AG09309 (cell line): Measurements from ENCODE around the gene C3orf38.

Experiments
- DNase-seq: peaks from one replicate; pipeline ENCODE4 v3.0.0-alpha.2; 2010; ENCODE audit warnings: low read depth
- H3K4me3 ChIP-seq: 2 replicates; pipeline ENCODE4 v1.5.1; 2011; ENCODE audit warnings: mild to moderate bottlenecking, low read depth, low read length, moderate library complexity; ENCODE audit not compliant: control insufficient read depth
- TF ChIP-seq, protein P1 (sequence below): IDR thresholded peaks from 2 replicates; pipeline ENCODE4 v1.5.1; 2011; ENCODE audit warnings: mild to moderate bottlenecking, low read depth, low read length, inconsistent platforms; ENCODE audit not compliant: insufficient read depth, control insufficient read depth; ENCODE audit errors: missing control alignments

Gene C3orf38

DNA sequence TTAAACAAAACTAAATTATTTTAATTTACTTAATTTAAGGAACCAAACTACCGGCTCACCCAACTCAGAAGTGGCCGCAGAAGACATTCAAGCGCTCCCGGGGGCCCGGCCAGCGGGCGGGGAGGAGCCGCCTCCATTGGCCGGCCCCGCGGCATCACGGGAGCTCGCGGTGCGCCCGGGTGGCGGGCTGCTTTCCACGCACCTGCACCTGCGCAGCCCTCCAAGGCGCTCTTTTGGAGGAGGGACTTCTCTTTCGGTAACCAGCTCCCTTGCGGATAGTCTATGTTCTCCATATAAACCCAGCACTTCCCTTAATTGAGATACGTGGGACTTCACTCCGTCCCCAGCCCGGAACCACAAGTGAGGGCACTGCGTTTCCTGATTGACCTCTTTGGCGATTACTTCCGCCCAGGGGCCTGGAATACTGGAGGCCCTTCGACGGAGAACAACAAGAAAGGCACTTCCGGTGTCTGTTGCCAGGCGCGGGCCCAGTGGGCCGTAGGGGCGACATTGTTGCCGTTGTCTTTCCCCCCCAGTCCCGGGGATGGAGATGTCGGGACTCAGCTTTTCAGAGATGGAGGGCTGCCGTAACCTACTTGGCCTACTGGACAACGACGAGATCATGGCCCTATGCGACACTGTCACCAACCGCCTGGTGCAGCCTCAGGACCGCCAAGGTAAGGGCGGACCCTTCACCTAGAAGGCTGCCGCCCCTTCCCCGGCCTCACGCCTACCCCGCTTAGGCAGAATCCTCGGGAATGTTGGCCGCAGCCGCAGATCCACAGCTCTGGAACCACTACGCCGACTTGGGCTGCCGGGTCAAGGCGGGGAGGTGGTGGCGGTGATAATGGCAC lies at the start of gene C3orf38:
Gene C3orf38, plus strand, starts transcription at position 451 of the 854 bp plus-strand sequence. Its CDS starts 94 bp downstream, at position 545.
- TF ChIP-seq, protein P1, sequence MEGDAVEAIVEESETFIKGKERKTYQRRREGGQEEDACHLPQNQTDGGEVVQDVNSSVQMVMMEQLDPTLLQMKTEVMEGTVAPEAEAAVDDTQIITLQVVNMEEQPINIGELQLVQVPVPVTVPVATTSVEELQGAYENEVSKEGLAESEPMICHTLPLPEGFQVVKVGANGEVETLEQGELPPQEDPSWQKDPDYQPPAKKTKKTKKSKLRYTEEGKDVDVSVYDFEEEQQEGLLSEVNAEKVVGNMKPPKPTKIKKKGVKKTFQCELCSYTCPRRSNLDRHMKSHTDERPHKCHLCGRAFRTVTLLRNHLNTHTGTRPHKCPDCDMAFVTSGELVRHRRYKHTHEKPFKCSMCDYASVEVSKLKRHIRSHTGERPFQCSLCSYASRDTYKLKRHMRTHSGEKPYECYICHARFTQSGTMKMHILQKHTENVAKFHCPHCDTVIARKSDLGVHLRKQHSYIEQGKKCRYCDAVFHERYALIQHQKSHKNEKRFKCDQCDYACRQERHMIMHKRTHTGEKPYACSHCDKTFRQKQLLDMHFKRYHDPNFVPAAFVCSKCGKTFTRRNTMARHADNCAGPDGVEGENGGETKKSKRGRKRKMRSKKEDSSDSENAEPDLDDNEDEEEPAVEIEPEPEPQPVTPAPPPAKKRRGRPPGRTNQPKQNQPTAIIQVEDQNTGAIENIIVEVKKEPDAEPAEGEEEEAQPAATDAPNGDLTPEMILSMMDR, result peak; percentile 1
- peak; percentile 63 for DNase-seq
- H3K4me3 ChIP-seq, result peak within 1 kb of the TSS; percentile 99

DNA sequence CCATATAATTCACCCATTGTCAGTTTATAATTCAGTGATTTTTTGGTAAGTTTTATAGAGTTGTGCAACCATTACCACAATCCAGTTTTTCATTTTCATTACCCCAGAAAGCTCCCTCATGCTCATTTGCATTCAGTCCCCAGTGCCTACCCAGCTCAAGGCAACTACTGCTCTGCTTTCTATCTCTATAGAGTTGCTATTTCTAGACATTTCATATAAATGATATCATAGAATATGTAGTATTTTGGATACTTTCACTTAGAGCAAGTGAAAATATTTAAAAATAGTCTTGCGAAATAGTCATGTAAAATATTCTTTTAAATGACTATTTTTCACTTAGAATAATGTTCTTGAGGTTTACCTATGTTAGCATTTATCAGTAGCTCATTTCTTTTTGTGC lies 48.6 kb upstream of the C3orf38 start:
- TF ChIP-seq, protein P1, result no peak
- no peak for DNase-seq
- H3K4me3 ChIP-seq, result no peak overlapping the region

DNA sequence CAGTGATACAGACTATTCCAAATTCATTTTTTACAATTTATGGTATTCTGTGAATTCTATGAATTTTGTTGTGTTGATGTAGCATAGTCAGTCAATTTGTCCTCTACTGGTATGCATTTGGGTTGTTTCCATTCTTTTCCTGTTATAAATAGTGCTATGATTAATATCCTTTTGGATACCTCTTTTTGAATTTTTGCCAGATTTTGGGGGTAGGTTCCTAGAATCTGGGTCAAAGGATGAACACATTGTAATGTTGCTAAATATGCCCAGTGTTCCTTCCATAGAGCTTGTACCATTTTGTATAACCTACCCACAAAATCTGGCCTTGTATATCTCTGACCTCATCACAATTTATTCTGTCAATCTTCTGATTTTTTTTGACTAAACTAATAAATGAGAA lies 44.4 kb upstream of the C3orf38 start:
- H3K4me3 ChIP-seq, result no peak overlapping the region
- DNase-seq, result no peak
- TF ChIP-seq, protein P1, result no peak

DNA sequence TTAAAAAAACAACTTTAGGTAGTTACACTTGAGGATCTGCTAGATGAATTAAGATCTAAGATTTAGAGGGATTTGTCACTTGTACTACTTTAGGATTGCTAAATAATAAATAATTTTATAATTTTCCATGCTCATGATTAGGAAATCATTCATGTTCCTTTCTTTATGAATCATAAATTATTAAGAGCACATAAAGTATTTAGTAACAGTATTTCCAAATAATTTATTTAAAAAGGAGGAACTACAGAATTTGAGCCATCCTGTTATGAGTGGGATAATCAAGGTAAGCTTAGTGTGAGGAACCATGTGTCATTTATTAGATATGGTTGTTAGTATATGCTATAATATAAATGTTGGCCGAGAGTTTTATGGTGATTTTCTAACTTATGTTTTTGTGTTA lies 37.5 kb upstream of the C3orf38 start:
- no peak for DNase-seq
- H3K4me3 ChIP-seq, result no peak overlapping the region
- TF ChIP-seq, protein P1, result no peak

DNA sequence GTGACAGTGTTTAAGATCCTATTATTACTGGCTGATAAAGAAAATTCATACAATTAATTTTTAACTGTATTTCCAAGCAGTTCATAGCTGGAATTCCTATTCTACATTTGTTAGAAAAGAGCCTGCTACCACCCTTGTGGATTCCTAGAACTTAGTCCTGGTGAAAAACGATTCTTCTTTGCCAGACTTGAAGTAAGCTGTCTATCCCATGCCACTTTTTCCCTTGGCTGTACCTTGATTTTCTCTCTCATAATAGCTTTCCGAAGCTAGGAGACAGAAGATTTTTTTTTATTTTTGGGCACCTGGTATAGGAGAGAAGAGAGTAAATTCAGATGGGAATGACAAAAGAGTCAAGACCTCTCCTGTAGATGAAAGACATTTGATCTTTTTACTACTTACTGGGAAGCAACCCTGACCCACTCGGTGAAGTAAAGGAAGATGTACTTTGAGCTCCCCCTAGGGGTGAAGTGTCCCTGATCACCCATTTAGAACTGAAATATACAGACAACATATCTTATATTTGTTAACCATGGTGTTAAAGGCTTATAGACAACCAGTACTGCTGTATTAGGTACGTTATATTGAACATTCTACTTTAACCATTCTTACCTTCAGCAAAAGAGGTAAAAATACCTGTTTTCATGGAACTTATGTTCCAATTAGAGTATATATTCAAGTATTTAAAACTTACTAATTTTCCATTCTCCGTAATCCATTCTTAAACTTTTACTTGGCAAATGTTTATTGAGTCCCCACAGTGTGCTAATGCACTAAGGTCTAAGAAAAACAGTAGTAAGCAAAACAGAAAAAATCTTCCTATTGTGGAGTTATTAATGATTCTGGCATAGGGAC lies 36.2 kb upstream of the C3orf38 start:
- no peak overlapping the region for H3K4me3 ChIP-seq
- TF ChIP-seq, protein P1, result peak; percentile 77
- peak; percentile 8 for DNase-seq

DNA sequence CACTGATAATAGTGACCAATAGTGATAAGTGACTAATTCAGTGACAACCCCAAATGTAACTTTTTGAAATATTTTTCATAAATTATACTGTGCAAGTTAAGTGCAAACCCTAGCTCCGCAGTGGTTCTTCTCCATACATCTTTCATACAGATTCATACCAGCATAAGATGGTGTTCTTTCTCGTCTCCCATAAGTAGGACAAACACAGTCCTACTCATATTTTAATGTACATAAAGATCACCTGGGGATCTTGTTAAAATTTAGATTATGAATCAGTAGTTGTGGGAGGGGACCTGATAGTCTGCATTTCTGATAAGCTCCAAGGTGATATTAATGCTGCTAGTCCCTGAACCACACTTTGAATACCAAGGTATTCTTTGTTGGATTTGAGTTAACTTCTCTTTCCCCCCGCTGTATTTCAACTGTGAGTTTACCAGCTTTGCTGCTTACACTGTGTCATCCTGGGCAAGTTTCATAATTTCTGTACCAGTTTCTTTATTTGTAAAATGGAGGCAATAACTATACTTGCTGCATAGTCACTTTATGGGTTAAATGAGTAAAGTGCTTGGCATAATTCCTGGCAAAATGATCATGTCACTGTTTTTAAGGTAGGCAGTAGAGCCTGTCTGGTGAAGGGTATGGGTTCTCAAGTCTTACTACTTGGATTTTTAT lies 34.7 kb upstream of the C3orf38 start:
- no peak for DNase-seq
- TF ChIP-seq, protein P1, result no peak
- H3K4me3 ChIP-seq, result no peak overlapping the region
